IMR-90 (cell line): ENCODE results near the gene LOXL3. TPM values are rescaled to one million over a fixed set of nuclear protein-coding genes. Genes with fewer than 3 reads are reported as not detected.
A peak's percentile ranks its signal among the peaks of the same experiment; 100 is the strongest.

Experiments
- ATAC-seq: fragments of 200-7000 bp; cut with Tn5 transposase; 2 replicates; pipeline ENCODE4 v1.9.1; 2020; ENCODE audit warnings: low read depth, mild to moderate bottlenecking, moderate library complexity
- BruUV-seq: library from RNA; stranded (reverse); fragments of 400-500 nt; replicated peaks from 2 replicates; lab custom pipeline; 2021; lab: Mats Ljungman, UMichigan
- CTCF ChIA-PET: fragments of 300-600 bp; formaldehyde crosslinking; extraction: SDS; loops from one replicate; lab custom pipeline; 2021; ENCODE audit warnings: antibody characterized with exemption; lab: Yijun Ruan, JAX
- POLR2A ChIA-PET: fragments of 300-600 bp; sonication (Branson Sonifier 250); formaldehyde crosslinking; loops from one replicate; lab custom pipeline; 2022; ENCODE audit warnings: antibody characterized with exemption; ENCODE audit not compliant: unreplicated experiment; lab: Charles Lee
- DNase-seq: peaks from one replicate; pipeline ENCODE4 v3.0.0; 2013
- H2AFZ ChIP-seq: replicated peaks from 2 replicates; pipeline ENCODE3; 2013; ENCODE audit warnings: low read length, mild to moderate bottlenecking; ENCODE audit not compliant: poor library complexity
- H2AK5ac ChIP-seq: 2 replicates; pipeline ENCODE4 v1.6.1; 2013; ENCODE audit warnings: low read depth, low read length, inconsistent platforms
- H2AK9ac ChIP-seq: replicated peaks from 2 replicates; pipeline ENCODE3; 2013; ENCODE audit warnings: mild to moderate bottlenecking, low read depth, low read length, moderate library complexity; ENCODE audit not compliant: poor library complexity
- H2BK120ac ChIP-seq: 2 replicates; pipeline ENCODE4 v1.6.1; 2013; ENCODE audit warnings: low read depth, low read length, inconsistent platforms
- H2BK15ac ChIP-seq: 3 replicates; pipeline ENCODE4 v1.6.1; 2013; ENCODE audit warnings: low read depth, low read length, inconsistent platforms
- H2BK20ac ChIP-seq: 2 replicates; pipeline ENCODE4 v1.6.1; 2013; ENCODE audit warnings: low read depth, mild to moderate bottlenecking, inconsistent platforms, low read length, moderate library complexity
- H2BK5ac ChIP-seq: 2 replicates; pipeline ENCODE4 v1.6.1; 2013; ENCODE audit warnings: mild to moderate bottlenecking, low read depth, low read length, inconsistent platforms; ENCODE audit not compliant: poor library complexity, severe bottlenecking
- H3K14ac ChIP-seq: replicated peaks from 2 replicates; pipeline ENCODE4 v1.6.1; 2013; ENCODE audit warnings: low read depth, low read length, inconsistent platforms
- H3K18ac ChIP-seq: 2 replicates; pipeline ENCODE4 v1.6.1; 2013; ENCODE audit warnings: low read depth, low read length, control low read depth
- H3K23ac ChIP-seq: 2 replicates; pipeline ENCODE4 v1.6.1; 2013; ENCODE audit warnings: low read depth, low read length, inconsistent platforms
- H3K27ac ChIP-seq: 2 replicates; pipeline ENCODE4 v1.5.1; 2013; ENCODE audit warnings: mild to moderate bottlenecking, control low read depth, low read length; ENCODE audit not compliant: insufficient read depth
- H3K27me3 ChIP-seq: 2 replicates; pipeline ENCODE4 v1.6.1; 2013; ENCODE audit warnings: low read length; ENCODE audit not compliant: control insufficient read depth, insufficient read depth
- H3K36me3 ChIP-seq: 2 replicates; pipeline ENCODE4 v1.6.1; 2013; ENCODE audit warnings: low read length, mixed read lengths; ENCODE audit not compliant: control insufficient read depth, insufficient read depth
- H3K4ac ChIP-seq: 2 replicates; pipeline ENCODE4 v1.6.1; 2013; ENCODE audit warnings: low read depth, low read length, inconsistent platforms
- H3K4me1 ChIP-seq: 2 replicates; pipeline ENCODE4 v1.6.1; 2013; ENCODE audit warnings: low read length, mixed read lengths; ENCODE audit not compliant: control insufficient read depth, insufficient read depth
- H3K4me2 ChIP-seq: 2 replicates; pipeline ENCODE4 v1.6.1; 2013; ENCODE audit warnings: low read depth, mild to moderate bottlenecking, control low read depth, low read length, moderate library complexity
- H3K4me3 ChIP-seq: 2 replicates; pipeline ENCODE4 v1.5.1; 2013; ENCODE audit warnings: low read depth, mild to moderate bottlenecking, control low read depth, low read length, moderate library complexity; ENCODE audit not compliant: insufficient read depth
- H3K56ac ChIP-seq: 2 replicates; pipeline ENCODE4 v1.6.1; 2013; ENCODE audit warnings: low read length, inconsistent platforms; ENCODE audit not compliant: insufficient read depth; ENCODE audit errors: extremely low read depth
- H3K79me1 ChIP-seq, 2 experiments: 2 replicates each; pipeline ENCODE4 v1.6.1; 2013; ENCODE audit warnings: low read length in 2 of 2, inconsistent platforms in 1 of 2, low read depth in 1 of 2
- H3K9ac ChIP-seq: 2 replicates; pipeline ENCODE4 v1.6.1; 2013; ENCODE audit warnings: low read depth, low read length, control low read depth
- H3K9me1 ChIP-seq: 2 replicates; pipeline ENCODE4 v1.6.1; 2013; ENCODE audit warnings: low read length, inconsistent platforms; ENCODE audit not compliant: insufficient read depth
- H3K9me3 ChIP-seq: 2 replicates; pipeline ENCODE4 v1.6.1; 2013; ENCODE audit warnings: low read length; ENCODE audit not compliant: control insufficient read depth, insufficient read depth
- H4K20me1 ChIP-seq: 2 replicates; pipeline ENCODE4 v1.6.1; 2013; ENCODE audit warnings: low read length, inconsistent platforms; ENCODE audit not compliant: insufficient read depth
- H4K5ac ChIP-seq: 2 replicates; pipeline ENCODE4 v1.6.1; 2013; ENCODE audit warnings: mild to moderate bottlenecking, low read depth, low read length, control low read depth
- H4K8ac ChIP-seq, 2 experiments: 2 replicates each; pipeline ENCODE4 v1.6.1; 2013; ENCODE audit warnings: low read depth in 2 of 2, low read length in 2 of 2, control low read depth in 1 of 2, inconsistent platforms in 1 of 2
- H4K91ac ChIP-seq: 2 replicates; pipeline ENCODE4 v1.6.1; 2013; ENCODE audit warnings: low read depth, low read length, inconsistent platforms; ENCODE audit not compliant: insufficient read depth
- BHLHE40 ChIP-seq: fragments of 150-350 bp; IDR thresholded peaks from 2 replicates; pipeline ENCODE4 v1.6.1; 2016; ENCODE audit warnings: mild to moderate bottlenecking, low read depth, low read length
- CEBPB ChIP-seq: IDR thresholded peaks from 2 replicates; pipeline ENCODE4 v1.6.1; 2012; ENCODE audit warnings: low read depth, low read length, improper control_type of control experiment
- CHD1 ChIP-seq: IDR thresholded peaks from 2 replicates; pipeline ENCODE4 v1.6.1; 2012; ENCODE audit warnings: low read depth, low read length, improper control_type of control experiment
- FOS ChIP-seq: fragments of 150-350 bp; IDR thresholded peaks from 2 replicates; pipeline ENCODE4 v1.6.1; 2016; ENCODE audit warnings: low read depth, low read length
- MAFK ChIP-seq: IDR thresholded peaks from 2 replicates; pipeline ENCODE4 v1.6.1; 2012; ENCODE audit warnings: low read depth, low read length, improper control_type of control experiment
- MAZ ChIP-seq: IDR thresholded peaks from 2 replicates; pipeline ENCODE4 v1.6.1; 2012; ENCODE audit warnings: low read depth, mild to moderate bottlenecking, low read length, improper control_type of control experiment, moderate library complexity, borderline replicate concordance
- MXI1 ChIP-seq: IDR thresholded peaks from 2 replicates; pipeline ENCODE4 v1.6.1; 2012; ENCODE audit warnings: low read depth, mild to moderate bottlenecking, low read length, moderate library complexity, borderline replicate concordance
- NFE2L2 ChIP-seq: fragments of 150-350 bp; IDR thresholded peaks from 2 replicates; pipeline ENCODE4 v1.6.1; 2016; ENCODE audit warnings: low read depth, mild to moderate bottlenecking, low read length
- POLR2A ChIP-seq: IDR thresholded peaks from 2 replicates; pipeline ENCODE4 v1.6.1; 2012; ENCODE audit warnings: mild to moderate bottlenecking, low read depth, low read length
- RAD21 ChIP-seq: IDR thresholded peaks from 2 replicates; pipeline ENCODE4 v1.6.1; 2012; ENCODE audit warnings: low read length, improper control_type of control experiment
- RCOR1 ChIP-seq: IDR thresholded peaks from 2 replicates; pipeline ENCODE4 v1.6.1; 2012; ENCODE audit warnings: mild to moderate bottlenecking, low read length, improper control_type of control experiment; ENCODE audit not compliant: insufficient replicate concordance
- RFX5 ChIP-seq: IDR thresholded peaks from 2 replicates; pipeline ENCODE4 v1.8.0; 2012; ENCODE audit warnings: low read depth, mild to moderate bottlenecking, low read length, moderate library complexity
- SMC3 ChIP-seq: fragments of 150-350 bp; IDR thresholded peaks from 2 replicates; pipeline ENCODE4 v1.6.1; 2016; ENCODE audit warnings: low read depth, mild to moderate bottlenecking, antibody characterized with exemption, low read length, moderate library complexity
- WGBS, 2 experiments: methylation state at CpG; one replicate each; pipeline versions ENCODE4 v1.1.5 to v1.1.7; 2013; ENCODE audit warnings: missing lambda C conversion rate in 2 of 2; ENCODE audit not compliant: insufficient read length in 1 of 2; ENCODE audit errors: extremely low coverage in 2 of 2; 5-methylcytosine and 5-hydroxymethylcytosine counted together
- dilution Hi-C: fragments of 300-500 bp; cut with HindIII; formaldehyde crosslinking; loops from one replicate; pipeline ENCODE4 v1.14.3; 2018; ENCODE audit warnings: low sequenced_read_pairs; ENCODE audit not compliant: unreplicated experiment
- in situ Hi-C: fragments of 300-500 bp; cut with MboI; formaldehyde crosslinking; loops from 3 replicates; pipeline ENCODE4 v1.14.3; 2019; ENCODE audit warnings: low sequenced_read_pairs, inconsistent platforms, mixed read lengths
- intact Hi-C: fragments of 100-400 bp; cut with micrococcal nuclease; formaldehyde crosslinking; loops from 2 replicates; pipeline ENCODE4 v1.10.0; 2022
- polyA plus RNA-seq, 3 experiments: library from polyadenylated mRNA; depleted of rRNA; stranded (reverse); fragments of >200 nt; gene quantifications; 2 replicates each; pipeline ENCODE4 v1.2.3, GENCODE V29; 2012; ENCODE audit warnings: low replicate concordance in 1 of 3
- total RNA-seq: library from RNA; depleted of rRNA; stranded (reverse); fragments of >200 nt; gene quantifications from 2 replicates; pipeline ENCODE4 v1.2.3, GENCODE V29; 2012
- TF ChIP-seq, protein P1 (sequence below): fragments of 150-350 bp; IDR thresholded peaks from 2 replicates; pipeline ENCODE4 v1.6.1; 2017; ENCODE audit warnings: mild to moderate bottlenecking, antibody characterized with exemption, low read length, low read depth
- TF ChIP-seq, protein P2 (sequence below): fragments of 150-350 bp; IDR thresholded peaks from 2 replicates; pipeline ENCODE4 v1.6.1; 2016; ENCODE audit warnings: low read depth, mild to moderate bottlenecking, low read length, moderate library complexity, borderline replicate concordance
- TF ChIP-seq, protein P3 (sequence below): conservative IDR thresholded peaks from 2 replicates; pipeline ENCODE4 v1.5.1; 2012; ENCODE audit warnings: mild to moderate bottlenecking, low read depth, low read length, improper control_type of control experiment

LOXL3 gene
- total and polyA plus RNA-seq, 2 of the 4 experiments (the other 2 are of a cell fraction): 17.9 to 23.4 TPM

DNA sequence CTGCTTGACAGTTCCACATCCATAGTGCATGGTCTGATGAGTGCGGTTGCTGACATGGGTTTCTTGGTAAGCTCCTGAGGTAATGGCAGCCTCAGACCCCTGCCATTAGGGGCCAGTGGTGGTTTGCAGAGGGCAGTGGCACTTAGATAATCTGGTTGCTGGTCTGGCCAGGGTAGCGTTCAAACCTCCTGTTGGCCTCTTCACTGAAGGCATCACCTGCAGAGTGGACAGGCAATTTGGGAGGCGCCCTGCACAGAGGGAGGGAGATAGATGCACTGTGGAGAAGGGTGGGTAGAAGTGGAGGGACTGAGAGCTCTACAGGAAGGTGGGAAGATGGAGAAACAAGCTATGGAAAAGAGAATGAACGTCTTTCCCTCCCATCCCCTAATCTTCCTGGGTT, 20.3 kb downstream of the LOXL3 start:
- H3K27ac ChIP-seq: no peak overlapping the region
- H4K8ac ChIP-seq: no peak overlapping the region
- no peak for TF ChIP-seq RAD21
- no peak for TF ChIP-seq RFX5
- no peak for TF ChIP-seq MAZ
- TF ChIP-seq, protein P1, sequence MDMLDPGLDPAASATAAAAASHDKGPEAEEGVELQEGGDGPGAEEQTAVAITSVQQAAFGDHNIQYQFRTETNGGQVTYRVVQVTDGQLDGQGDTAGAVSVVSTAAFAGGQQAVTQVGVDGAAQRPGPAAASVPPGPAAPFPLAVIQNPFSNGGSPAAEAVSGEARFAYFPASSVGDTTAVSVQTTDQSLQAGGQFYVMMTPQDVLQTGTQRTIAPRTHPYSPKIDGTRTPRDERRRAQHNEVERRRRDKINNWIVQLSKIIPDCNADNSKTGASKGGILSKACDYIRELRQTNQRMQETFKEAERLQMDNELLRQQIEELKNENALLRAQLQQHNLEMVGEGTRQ: no peak
- TF ChIP-seq, protein P2, sequence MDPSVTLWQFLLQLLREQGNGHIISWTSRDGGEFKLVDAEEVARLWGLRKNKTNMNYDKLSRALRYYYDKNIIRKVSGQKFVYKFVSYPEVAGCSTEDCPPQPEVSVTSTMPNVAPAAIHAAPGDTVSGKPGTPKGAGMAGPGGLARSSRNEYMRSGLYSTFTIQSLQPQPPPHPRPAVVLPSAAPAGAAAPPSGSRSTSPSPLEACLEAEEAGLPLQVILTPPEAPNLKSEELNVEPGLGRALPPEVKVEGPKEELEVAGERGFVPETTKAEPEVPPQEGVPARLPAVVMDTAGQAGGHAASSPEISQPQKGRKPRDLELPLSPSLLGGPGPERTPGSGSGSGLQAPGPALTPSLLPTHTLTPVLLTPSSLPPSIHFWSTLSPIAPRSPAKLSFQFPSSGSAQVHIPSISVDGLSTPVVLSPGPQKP: no peak
- TF ChIP-seq MXI1: no peak
- no peak for TF ChIP-seq MAFK
- no peak for TF ChIP-seq CEBPB
- no peak for TF ChIP-seq POLR2A
- no peak for TF ChIP-seq RCOR1
- TF ChIP-seq CHD1: no peak
- TF ChIP-seq, protein P3, sequence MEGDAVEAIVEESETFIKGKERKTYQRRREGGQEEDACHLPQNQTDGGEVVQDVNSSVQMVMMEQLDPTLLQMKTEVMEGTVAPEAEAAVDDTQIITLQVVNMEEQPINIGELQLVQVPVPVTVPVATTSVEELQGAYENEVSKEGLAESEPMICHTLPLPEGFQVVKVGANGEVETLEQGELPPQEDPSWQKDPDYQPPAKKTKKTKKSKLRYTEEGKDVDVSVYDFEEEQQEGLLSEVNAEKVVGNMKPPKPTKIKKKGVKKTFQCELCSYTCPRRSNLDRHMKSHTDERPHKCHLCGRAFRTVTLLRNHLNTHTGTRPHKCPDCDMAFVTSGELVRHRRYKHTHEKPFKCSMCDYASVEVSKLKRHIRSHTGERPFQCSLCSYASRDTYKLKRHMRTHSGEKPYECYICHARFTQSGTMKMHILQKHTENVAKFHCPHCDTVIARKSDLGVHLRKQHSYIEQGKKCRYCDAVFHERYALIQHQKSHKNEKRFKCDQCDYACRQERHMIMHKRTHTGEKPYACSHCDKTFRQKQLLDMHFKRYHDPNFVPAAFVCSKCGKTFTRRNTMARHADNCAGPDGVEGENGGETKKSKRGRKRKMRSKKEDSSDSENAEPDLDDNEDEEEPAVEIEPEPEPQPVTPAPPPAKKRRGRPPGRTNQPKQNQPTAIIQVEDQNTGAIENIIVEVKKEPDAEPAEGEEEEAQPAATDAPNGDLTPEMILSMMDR: no peak
- no peak for TF ChIP-seq NFE2L2
- TF ChIP-seq BHLHE40: no peak
- TF ChIP-seq FOS: no peak
- no peak for TF ChIP-seq SMC3
- ChIA-PET POLR2A (no interaction called here), CTCF (interaction anchor here (1.0 kb wide), 1 partner anchor 17 kb away, joined by 3 read pairs; no protein-coding TSS in a partner anchor)
- no CpG with 5 or more reads among the region's 4 CpGs for WGBS, 2 experiments
- H3K9ac ChIP-seq: no peak overlapping the region
- H4K5ac ChIP-seq: no peak overlapping the region
- peaks cover 3% of the 10 kb centered on the region; the same call in 1 of the 2 replicates for H4K20me1 ChIP-seq
- no peaks in the 10 kb centered on the region for H3K9me3 ChIP-seq
- BruUV-seq: no TSS peak
- peaks cover 24% of the 10 kb centered on the region for H3K36me3 ChIP-seq
- no peak overlapping the region for H3K4me3 ChIP-seq
- in situ Hi-C loops: no loop called here
- dilution Hi-C loops: no loop called here
- H3K4me2 ChIP-seq: no peak overlapping the region
- ATAC-seq: no peak
- no peak overlapping the region for H2AK5ac ChIP-seq
- H4K91ac ChIP-seq: no peak overlapping the region
- peak overlapping the region; percentile 33 for H2AK9ac ChIP-seq
- H3K14ac ChIP-seq: no peak overlapping the region
- H3K4ac ChIP-seq: no peak overlapping the region
- H3K18ac ChIP-seq: no peak overlapping the region
- H3K79me1 ChIP-seq: peaks cover 16 to 33% of the 10 kb centered on the region in 2 experiments
- no peak overlapping the region for H2AFZ ChIP-seq
- no peak overlapping the region for H2BK20ac ChIP-seq
- peaks cover 10% of the 10 kb centered on the region for H3K4me1 ChIP-seq
- no peak for DNase-seq
- no peaks in the 10 kb centered on the region for H3K27me3 ChIP-seq
- intact Hi-C loops: no loop called here
- no peak overlapping the region for H2BK120ac ChIP-seq
- H3K56ac ChIP-seq: no peak overlapping the region
- H2BK15ac ChIP-seq: no peak overlapping the region
- peaks cover 9% of the 10 kb centered on the region for H3K9me1 ChIP-seq
- H2BK5ac ChIP-seq: no peak overlapping the region
- no peak overlapping the region for H3K23ac ChIP-seq
